ENCODE measurements around the gene UGT1A9. TPM values are rescaled to one million over a fixed set of nuclear protein-coding genes. Genes with fewer than 3 reads are reported as not detected.

The UGT1A9 gene
- total RNA-seq, 1 donor from 2014 or later: not detected

- H3K27me3 Mint-ChIP-seq (ENCODE audit: unreplicated experiment): peaks cover 9% of the 10 kb centered on the region
- no peak overlapping the region for H3K27ac Mint-ChIP-seq (ENCODE audit: unreplicated experiment)
- TF ChIP-seq, protein P1, sequence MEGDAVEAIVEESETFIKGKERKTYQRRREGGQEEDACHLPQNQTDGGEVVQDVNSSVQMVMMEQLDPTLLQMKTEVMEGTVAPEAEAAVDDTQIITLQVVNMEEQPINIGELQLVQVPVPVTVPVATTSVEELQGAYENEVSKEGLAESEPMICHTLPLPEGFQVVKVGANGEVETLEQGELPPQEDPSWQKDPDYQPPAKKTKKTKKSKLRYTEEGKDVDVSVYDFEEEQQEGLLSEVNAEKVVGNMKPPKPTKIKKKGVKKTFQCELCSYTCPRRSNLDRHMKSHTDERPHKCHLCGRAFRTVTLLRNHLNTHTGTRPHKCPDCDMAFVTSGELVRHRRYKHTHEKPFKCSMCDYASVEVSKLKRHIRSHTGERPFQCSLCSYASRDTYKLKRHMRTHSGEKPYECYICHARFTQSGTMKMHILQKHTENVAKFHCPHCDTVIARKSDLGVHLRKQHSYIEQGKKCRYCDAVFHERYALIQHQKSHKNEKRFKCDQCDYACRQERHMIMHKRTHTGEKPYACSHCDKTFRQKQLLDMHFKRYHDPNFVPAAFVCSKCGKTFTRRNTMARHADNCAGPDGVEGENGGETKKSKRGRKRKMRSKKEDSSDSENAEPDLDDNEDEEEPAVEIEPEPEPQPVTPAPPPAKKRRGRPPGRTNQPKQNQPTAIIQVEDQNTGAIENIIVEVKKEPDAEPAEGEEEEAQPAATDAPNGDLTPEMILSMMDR (IDR thresholded peaks at IDR 0.05; ENCODE audit: partially characterized antibody, unreplicated experiment): no peak
- H3K9me3 Mint-ChIP-seq (ENCODE audit: unreplicated experiment): peaks cover 8% of the 10 kb centered on the region
- no peak overlapping the region for H3K4me3 Mint-ChIP-seq (ENCODE audit: unreplicated experiment)
- H3K36me3 Mint-ChIP-seq (ENCODE audit: unreplicated experiment): peaks cover 4% of the 10 kb centered on the region
- no peak for DNase-seq
- no peaks in the 10 kb centered on the region for H3K4me1 Mint-ChIP-seq (ENCODE audit: low read depth, unreplicated experiment)
These were observed 121.0 kb downstream of the UGT1A9 start for GRCh38 chr2:233792720-233793119.

GRCh38 chr2:233793465-233794127 lies 121.9 kb downstream of the UGT1A9 start:
- no peak for DNase-seq
- TF ChIP-seq, protein P1 (IDR thresholded peaks at IDR 0.05; ENCODE audit: partially characterized antibody, unreplicated experiment): no peak
- Mint-ChIP-seq H3K4me1 (ENCODE audit: low read depth, unreplicated experiment) (no peaks in the 10 kb centered on the region), H3K36me3 (ENCODE audit: unreplicated experiment) (peaks cover 4% of the 10 kb centered on the region), H3K9me3 (ENCODE audit: unreplicated experiment) (peaks cover 8% of the 10 kb centered on the region), H3K4me3 (ENCODE audit: unreplicated experiment) (no peak overlapping the region), H3K27me3 (ENCODE audit: unreplicated experiment) (peaks cover 9% of the 10 kb centered on the region), H3K27ac (ENCODE audit: unreplicated experiment) (no peak overlapping the region)

DNA sequence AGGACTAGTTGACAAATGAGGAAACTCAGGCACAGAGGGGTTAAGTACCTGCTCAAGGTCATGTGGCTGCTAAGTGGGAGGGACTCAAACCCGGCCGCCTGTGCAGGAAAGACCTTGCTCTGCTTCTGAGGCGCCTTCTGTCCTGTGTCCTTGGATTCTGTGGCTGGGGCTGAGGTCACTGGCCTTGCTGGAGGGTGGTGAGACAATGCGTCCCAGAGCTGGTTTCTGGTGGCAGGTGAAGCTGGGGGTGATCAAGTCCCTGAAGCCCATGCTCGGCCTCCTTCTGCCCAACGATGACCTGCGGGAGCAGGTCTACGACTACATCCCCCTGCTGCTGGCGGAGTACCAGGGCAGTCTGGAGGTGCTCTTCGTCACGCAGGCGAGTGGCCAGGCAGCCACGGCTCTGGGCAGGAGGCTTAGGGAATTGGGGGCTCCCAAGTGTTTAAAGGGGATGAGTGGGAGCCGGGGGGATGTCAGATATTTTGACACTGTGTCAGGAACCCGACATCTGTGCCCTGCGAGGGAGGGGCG lies 122.5 kb downstream of the UGT1A9 start:
- no peak overlapping the region for H3K4me3 Mint-ChIP-seq (ENCODE audit: unreplicated experiment)
- H3K27me3 Mint-ChIP-seq (ENCODE audit: unreplicated experiment): peaks cover 9% of the 10 kb centered on the region
- TF ChIP-seq, protein P1 (IDR thresholded peaks at IDR 0.05; ENCODE audit: partially characterized antibody, unreplicated experiment): no peak
- no peak for DNase-seq
- H3K4me1 Mint-ChIP-seq (ENCODE audit: low read depth, unreplicated experiment): peaks cover 3% of the 10 kb centered on the region
- H3K9me3 Mint-ChIP-seq (ENCODE audit: unreplicated experiment): peaks cover 8% of the 10 kb centered on the region
- peaks cover 4% of the 10 kb centered on the region for H3K36me3 Mint-ChIP-seq (ENCODE audit: unreplicated experiment)
- no peak overlapping the region for H3K27ac Mint-ChIP-seq (ENCODE audit: unreplicated experiment)

DNA sequence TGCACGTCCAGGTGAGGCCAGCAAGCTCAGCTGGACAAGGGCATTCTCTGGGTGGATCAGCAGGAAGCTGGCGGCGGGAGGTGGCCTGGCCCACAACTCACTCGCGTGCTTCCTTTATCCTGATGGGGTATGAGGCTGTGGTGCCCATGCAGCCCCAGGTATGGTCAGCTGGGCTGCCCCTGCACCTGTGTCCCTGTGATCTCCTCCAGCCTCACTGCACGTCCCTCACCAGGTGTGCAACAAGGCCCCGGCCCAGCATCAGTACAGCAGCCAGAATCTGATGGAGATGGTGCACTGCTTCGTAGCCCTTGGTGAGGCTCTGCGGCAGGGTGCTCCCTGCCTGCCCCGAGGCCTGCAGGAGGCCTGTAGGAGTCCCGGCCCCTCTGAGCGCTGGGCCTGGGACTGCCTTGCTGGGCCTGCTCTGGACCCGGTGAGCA lies 124.1 kb downstream of the UGT1A9 start:
- H3K4me3 Mint-ChIP-seq (ENCODE audit: unreplicated experiment): no peak overlapping the region
- peaks cover 3% of the 10 kb centered on the region for H3K4me1 Mint-ChIP-seq (ENCODE audit: low read depth, unreplicated experiment)
- peaks cover 3% of the 10 kb centered on the region for H3K36me3 Mint-ChIP-seq (ENCODE audit: unreplicated experiment)
- DNase-seq: no peak
- peaks cover 10% of the 10 kb centered on the region for H3K9me3 Mint-ChIP-seq (ENCODE audit: unreplicated experiment)
- TF ChIP-seq, protein P1 (IDR thresholded peaks at IDR 0.05; ENCODE audit: partially characterized antibody, unreplicated experiment): no peak
- peaks cover 7% of the 10 kb centered on the region for H3K27me3 Mint-ChIP-seq (ENCODE audit: unreplicated experiment)
- H3K27ac Mint-ChIP-seq (ENCODE audit: unreplicated experiment): no peak overlapping the region

DNA sequence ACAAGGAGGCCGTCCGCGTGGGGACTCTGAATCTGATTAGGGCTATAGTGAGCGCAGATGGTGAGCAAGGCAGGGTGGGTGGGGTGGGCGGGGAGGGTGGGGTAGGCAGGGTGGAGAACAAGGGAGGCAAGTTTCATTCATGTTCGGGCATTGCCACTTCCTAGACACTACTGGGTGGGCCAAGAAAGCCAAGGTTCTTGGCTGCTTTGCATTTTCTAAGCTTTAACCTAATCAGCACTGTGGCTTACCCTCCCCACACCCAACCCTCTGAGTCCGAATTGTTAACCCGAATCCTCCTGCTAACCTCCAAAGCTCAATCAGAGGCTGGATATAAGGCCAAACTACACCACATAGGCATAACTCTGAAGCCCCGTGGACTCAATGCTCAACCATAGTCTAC lies 124.6 kb downstream of the UGT1A9 start:
- DNase-seq: no peak
- Mint-ChIP-seq H3K27ac (ENCODE audit: unreplicated experiment) (no peak overlapping the region), H3K9me3 (ENCODE audit: unreplicated experiment) (peaks cover 9% of the 10 kb centered on the region), H3K27me3 (ENCODE audit: unreplicated experiment) (peaks cover 6% of the 10 kb centered on the region), H3K4me3 (ENCODE audit: unreplicated experiment) (no peak overlapping the region), H3K36me3 (ENCODE audit: unreplicated experiment) (no peaks in the 10 kb centered on the region), H3K4me1 (ENCODE audit: low read depth, unreplicated experiment) (peaks cover 3% of the 10 kb centered on the region)
- TF ChIP-seq, protein P1 (IDR thresholded peaks at IDR 0.05; ENCODE audit: partially characterized antibody, unreplicated experiment): no peak

Measured in glutamatergic neuron (in vitro differentiated cells).